Rectal smooth muscle tissue (tissue), 1 donor: ENCODE results near the gene ZNF502.

Source experiments
- H3K27ac ChIP-seq: one replicate; pipeline ENCODE4 v1.7.0; 2013; ENCODE audit warnings: low read depth, low read length, inconsistent platforms
- H3K27me3 ChIP-seq: one replicate; pipeline ENCODE4 v1.7.0; 2013; ENCODE audit warnings: low read length; ENCODE audit not compliant: control insufficient read depth, insufficient read depth
- H3K36me3 ChIP-seq: one replicate; pipeline ENCODE4 v1.7.0; 2013; ENCODE audit warnings: low read length; ENCODE audit not compliant: control insufficient read depth, insufficient read depth
- H3K4me1 ChIP-seq: one replicate; pipeline ENCODE4 v1.7.0; 2013; ENCODE audit warnings: low read length; ENCODE audit not compliant: control insufficient read depth, insufficient read depth
- H3K4me3 ChIP-seq: one replicate; pipeline ENCODE4 v1.7.0; 2013; ENCODE audit warnings: low read length
- H3K9ac ChIP-seq: one replicate; pipeline ENCODE4 v1.7.0; 2013; ENCODE audit warnings: low read length

Gene ZNF502

GRCh38 chr3:44721231-44722102 lies 9.0 kb downstream of the ZNF502 start:
- no peaks in the 10 kb centered on the region for H3K27me3 ChIP-seq
- no peaks in the 10 kb centered on the region for H3K4me1 ChIP-seq
- H3K36me3 ChIP-seq: peaks cover 28% of the 10 kb centered on the region
- no peak overlapping the region for H3K27ac ChIP-seq
- H3K9ac ChIP-seq: no peak overlapping the region
- H3K4me3 ChIP-seq: no peak overlapping the region

GRCh38 chr3:44722103-44722401 lies 9.6 kb downstream of the ZNF502 start:
- H3K4me1 ChIP-seq: no peaks in the 10 kb centered on the region
- H3K36me3 ChIP-seq: peaks cover 28% of the 10 kb centered on the region
- no peak overlapping the region for H3K27ac ChIP-seq
- H3K4me3 ChIP-seq: no peak overlapping the region
- H3K27me3 ChIP-seq: no peaks in the 10 kb centered on the region
- no peak overlapping the region for H3K9ac ChIP-seq

- peak within 1 kb of the TSS; percentile 94 for H3K4me3 ChIP-seq
- peak within 1 kb of the TSS; percentile 52 for H3K27ac ChIP-seq
- H3K4me1 ChIP-seq: no peaks in the 10 kb centered on the region
- H3K9ac ChIP-seq: peak within 1 kb of the TSS; percentile 80
- peaks cover 4% of the 10 kb centered on the region for H3K36me3 ChIP-seq
- no peaks in the 10 kb centered on the region for H3K27me3 ChIP-seq
Measured at GRCh38 chr3:44729384-44729910, 17.0 kb downstream of the ZNF502 start, which contains the start of gene ZNF501. Gene ZNF501 (plus strand): TSS chr3:44729635. CDS start chr3:44734422, 4,787 bp downstream.

GRCh38 chr3:44734646-44735168 lies 22.2 kb downstream of the ZNF502 start:
- Histone ChIP-seq H3K4me3 (no peak overlapping the region), H3K27ac (no peak overlapping the region), H3K27me3 (no peaks in the 10 kb centered on the region), H3K36me3 (peaks cover 10% of the 10 kb centered on the region), H3K9ac (no peak overlapping the region), H3K4me1 (no peaks in the 10 kb centered on the region)

GRCh38 chr3:44761101-44761423 lies 48.6 kb downstream of the ZNF502 start:
- H3K4me3 ChIP-seq: peak overlapping the region; percentile 96
- H3K27ac ChIP-seq: peak overlapping the region; percentile 69
- H3K9ac ChIP-seq: peak overlapping the region; percentile 83
- no peaks in the 10 kb centered on the region for H3K36me3 ChIP-seq
- H3K4me1 ChIP-seq: no peaks in the 10 kb centered on the region
- no peaks in the 10 kb centered on the region for H3K27me3 ChIP-seq

- Histone ChIP-seq H3K9ac (peak within 1 kb of the TSS; percentile 83), H3K36me3 (no peaks in the 10 kb centered on the region), H3K27ac (peak within 1 kb of the TSS; percentile 69), H3K27me3 (no peaks in the 10 kb centered on the region), H3K4me3 (peak within 1 kb of the TSS; percentile 96), H3K4me1 (no peaks in the 10 kb centered on the region)
Measured at GRCh38 chr3:44761424-44762169, 49.1 kb downstream of the ZNF502 start, which contains the start of the genes KIAA1143 and KIF15. Gene KIAA1143 (minus strand): TSS chr3:44761619. CDS start chr3:44761602, 17 bp downstream. Gene KIF15 (plus strand): TSS chr3:44761794. CDS start chr3:44761866, 72 bp downstream.

GRCh38 chr3:44762170-44762677 lies 49.8 kb downstream of the ZNF502 start:
- H3K27ac ChIP-seq: no peak overlapping the region
- no peak overlapping the region for H3K9ac ChIP-seq
- peak overlapping the region; percentile 96 for H3K4me3 ChIP-seq
- no peaks in the 10 kb centered on the region for H3K36me3 ChIP-seq
- H3K4me1 ChIP-seq: no peaks in the 10 kb centered on the region
- H3K27me3 ChIP-seq: no peaks in the 10 kb centered on the region

GRCh38 chr3:44762690-44763089 lies 50.2 kb downstream of the ZNF502 start:
- no peaks in the 10 kb centered on the region for H3K4me1 ChIP-seq
- H3K27ac ChIP-seq: no peak overlapping the region
- H3K9ac ChIP-seq: no peak overlapping the region
- H3K27me3 ChIP-seq: no peaks in the 10 kb centered on the region
- H3K36me3 ChIP-seq: no peaks in the 10 kb centered on the region
- no peak overlapping the region for H3K4me3 ChIP-seq

- Histone ChIP-seq H3K27ac (no peak overlapping the region), H3K4me3 (no peak overlapping the region), H3K4me1 (no peaks in the 10 kb centered on the region), H3K27me3 (no peaks in the 10 kb centered on the region), H3K9ac (no peak overlapping the region), H3K36me3 (no peaks in the 10 kb centered on the region)
Measured at GRCh38 chr3:44764248-44764647, 51.8 kb downstream of the ZNF502 start.

GRCh38 chr3:44771424-44772098 lies 59.1 kb downstream of the ZNF502 start:
- H3K36me3 ChIP-seq: no peaks in the 10 kb centered on the region
- H3K4me3 ChIP-seq: no peak overlapping the region
- H3K4me1 ChIP-seq: no peaks in the 10 kb centered on the region
- H3K27me3 ChIP-seq: no peaks in the 10 kb centered on the region
- no peak overlapping the region for H3K27ac ChIP-seq
- no peak overlapping the region for H3K9ac ChIP-seq

GRCh38 chr3:44772099-44772442 lies 59.6 kb downstream of the ZNF502 start:
- H3K4me3 ChIP-seq: no peak overlapping the region
- H3K9ac ChIP-seq: no peak overlapping the region
- no peak overlapping the region for H3K27ac ChIP-seq
- no peaks in the 10 kb centered on the region for H3K36me3 ChIP-seq
- no peaks in the 10 kb centered on the region for H3K4me1 ChIP-seq
- H3K27me3 ChIP-seq: no peaks in the 10 kb centered on the region
